Endothelial cell of coronary artery (primary cell): ENCODE data around the gene TGIF2LY. TPM values are rescaled to one million over a fixed set of nuclear protein-coding genes. Genes with fewer than 3 reads are reported as not detected.

ENCODE experiments used
- total RNA-seq: library from RNA; depleted of rRNA; stranded (reverse); fragments of >200 nt; gene quantifications from 2 replicates; pipeline ENCODE4 v1.2.3, GENCODE V29; 2014

TGIF2LY gene
- total RNA-seq, result not detected in 2 replicates

GRCh38 chrY:3578767-3579166 lies at the start of gene TGIF2LY:
Gene TGIF2LY, plus strand, starts transcription at chrY:3579067. Its CDS starts 178 bp downstream, at chrY:3579245.

